Ammon's horn (tissue), 1 donor: ENCODE measurements around the gene TET2.
"Not testable (repeated sequence)": the region's sequence is repeated elsewhere in the genome, so short reads cannot be mapped to it uniquely, and the experiment has no call there.

Experiments used
- DNase-seq: peaks from one replicate; pipeline ENCODE4 v3.0.0-alpha.2; 2016; ENCODE audit warnings: low spot score

The TET2 gene

DNA sequence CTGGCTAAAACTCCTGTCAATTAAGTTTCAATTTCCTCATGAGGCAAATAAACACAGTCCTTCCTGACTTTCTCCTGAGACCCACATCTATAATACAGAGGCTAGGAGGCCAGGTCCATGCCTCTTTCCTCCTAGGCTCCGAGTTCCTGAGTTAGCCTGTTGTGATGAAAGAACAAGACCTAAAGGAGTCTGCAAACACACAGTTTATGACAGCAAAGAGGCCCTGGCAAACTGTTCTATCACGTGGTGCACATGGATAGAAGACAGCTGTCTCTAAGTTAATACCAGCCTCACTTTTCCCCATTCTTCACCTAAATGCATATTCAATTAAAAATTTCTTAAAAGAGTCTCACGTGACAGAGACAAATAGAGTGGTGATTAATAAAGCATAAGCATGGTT lies 145.2 kb downstream of the TET2 start:
- DNase-seq = no peak

DNA sequence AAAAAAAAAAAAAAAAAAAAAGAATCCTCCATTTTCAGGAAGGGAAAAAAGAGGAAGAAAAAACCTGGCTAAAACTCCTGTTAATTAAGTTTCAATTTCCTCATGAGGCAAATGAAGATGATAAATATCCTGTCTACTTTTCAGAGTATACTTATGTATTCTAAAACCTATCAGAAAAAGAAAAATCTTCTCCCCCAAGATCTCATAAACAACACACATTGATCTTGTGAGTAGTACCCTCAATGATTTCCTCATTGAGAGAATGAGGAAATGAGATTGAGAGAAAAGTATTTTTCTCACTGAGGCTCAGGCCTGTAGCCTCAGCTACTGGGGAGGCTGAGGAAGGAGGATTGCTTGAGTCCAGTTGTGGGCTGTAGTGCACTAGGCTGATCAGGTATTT lies 146.7 kb downstream of the TET2 start:
- DNase-seq = no peak

DNA sequence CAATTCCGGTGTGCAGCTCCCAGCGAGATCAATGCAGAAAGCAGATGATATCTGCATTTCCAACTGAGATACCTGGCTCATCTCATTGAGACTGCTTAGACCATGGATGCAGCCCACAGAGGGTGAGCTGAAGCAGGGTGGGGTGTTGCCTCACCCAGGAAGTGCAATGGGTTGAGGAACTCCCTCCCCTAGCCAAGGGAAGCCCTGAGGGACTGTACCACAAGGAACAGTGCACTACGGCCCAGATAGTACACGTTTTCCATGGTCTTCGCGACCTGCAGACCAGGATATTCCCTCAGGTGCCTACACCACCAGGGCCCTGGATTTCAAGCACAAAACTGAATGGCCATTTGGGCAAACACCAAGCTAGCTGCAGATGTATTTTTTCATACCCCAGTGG lies 150.0 kb downstream of the TET2 start:
- DNase-seq = no peak

DNA sequence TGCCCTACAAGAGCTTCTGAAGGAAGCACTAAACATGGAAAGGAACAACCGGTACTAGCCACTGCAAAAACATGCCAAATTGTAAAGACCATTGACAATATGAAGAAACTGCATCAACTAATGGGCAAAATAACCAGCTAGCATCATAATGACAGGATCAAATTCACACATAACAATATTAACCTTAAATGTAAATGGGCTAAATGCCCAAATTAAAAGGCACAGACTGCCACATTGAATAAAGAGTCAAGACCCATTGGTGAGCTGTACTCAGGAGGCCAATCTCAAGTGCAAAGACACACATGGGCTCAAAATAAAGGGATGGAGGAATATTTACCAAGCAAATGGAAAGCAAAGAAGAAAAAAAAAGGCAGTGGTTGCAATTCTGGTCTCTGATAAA lies 152.4 kb downstream of the TET2 start:
- not testable (repeated sequence) for DNase-seq

DNA sequence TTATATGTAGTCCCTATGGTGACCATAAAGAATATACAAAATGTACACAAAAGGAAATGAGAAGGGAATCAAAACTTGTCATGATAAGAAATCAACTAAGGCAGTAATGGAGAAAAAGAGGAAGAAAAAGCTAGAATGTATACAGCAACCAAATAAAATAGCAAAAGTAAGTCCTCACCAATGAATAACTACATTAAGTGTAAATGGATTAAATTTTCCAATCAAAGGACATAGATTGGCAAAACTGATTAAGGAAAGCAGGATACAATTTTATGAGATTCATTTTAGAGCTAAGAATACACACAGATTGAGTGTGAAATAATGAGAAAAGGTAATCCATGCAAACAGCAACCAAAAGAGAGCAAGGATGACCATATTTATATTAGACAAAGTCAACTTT lies 157.4 kb downstream of the TET2 start:
- no peak for DNase-seq

DNA sequence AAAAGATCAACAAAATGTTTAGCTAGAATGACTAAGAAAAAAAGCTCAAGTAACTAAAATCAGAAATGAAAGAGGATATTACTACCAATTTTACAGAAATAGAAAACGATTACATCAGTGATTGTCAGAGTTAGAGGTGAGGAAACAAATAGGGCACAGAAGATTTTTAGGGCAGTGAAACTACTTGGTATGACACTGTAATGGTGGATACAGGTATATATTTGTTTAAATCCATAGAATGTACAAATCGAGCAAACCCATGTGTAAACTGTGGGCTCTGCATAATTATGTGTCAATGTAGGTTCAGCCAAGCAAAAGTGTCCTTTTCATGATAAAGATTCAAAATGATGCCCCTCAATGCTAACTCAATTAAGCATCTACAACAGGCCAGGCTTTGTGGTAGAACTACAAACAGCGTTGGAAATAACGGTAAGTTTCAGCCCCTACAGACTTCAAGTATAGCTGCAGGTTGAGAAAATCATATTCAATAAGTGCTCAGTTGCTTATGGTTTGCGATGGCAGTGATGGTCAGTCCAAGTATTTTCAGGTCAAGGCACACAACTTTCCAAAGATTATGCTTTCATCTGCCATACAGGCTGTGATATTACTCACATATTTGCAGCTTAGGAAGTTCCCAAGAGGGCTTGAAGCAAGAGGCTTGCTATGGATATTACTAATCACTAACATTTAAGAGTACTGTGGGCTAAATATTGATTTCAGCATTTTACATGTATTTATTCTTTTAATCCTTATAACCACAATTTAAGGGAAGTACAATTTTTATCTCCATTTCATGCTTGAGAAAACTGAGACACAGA lies 158.6 kb downstream of the TET2 start:
- DNase-seq = no peak

DNA sequence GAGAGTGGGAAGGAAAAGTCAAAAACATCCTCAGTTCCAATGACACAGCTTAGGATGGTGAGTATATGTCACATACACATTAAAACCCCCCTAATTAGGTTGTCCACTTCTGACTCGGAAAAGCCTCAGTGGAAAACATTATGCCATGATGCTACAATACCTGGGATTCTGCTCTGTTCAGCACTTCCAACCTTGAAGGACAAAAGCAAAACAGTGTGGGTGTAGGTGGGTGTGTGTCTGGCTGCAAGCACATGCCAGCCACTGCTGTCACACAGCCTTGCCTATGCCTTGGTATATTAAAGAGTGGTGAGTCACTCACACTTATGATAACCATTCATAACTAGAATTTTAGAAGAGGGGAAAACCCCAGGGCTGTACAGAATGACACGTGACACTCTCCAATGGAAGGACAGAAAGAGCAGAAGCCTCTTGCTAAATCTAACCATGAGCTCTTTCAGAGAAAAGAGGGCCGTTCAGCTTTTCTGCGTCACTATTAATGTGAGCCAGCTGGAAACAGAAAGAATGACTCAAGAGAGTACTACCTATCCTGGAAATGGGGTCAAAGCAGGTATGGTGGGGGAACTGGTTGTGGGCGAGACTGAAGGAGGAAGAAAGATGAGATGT lies 159.6 kb downstream of the TET2 start:
- DNase-seq = no peak

DNA sequence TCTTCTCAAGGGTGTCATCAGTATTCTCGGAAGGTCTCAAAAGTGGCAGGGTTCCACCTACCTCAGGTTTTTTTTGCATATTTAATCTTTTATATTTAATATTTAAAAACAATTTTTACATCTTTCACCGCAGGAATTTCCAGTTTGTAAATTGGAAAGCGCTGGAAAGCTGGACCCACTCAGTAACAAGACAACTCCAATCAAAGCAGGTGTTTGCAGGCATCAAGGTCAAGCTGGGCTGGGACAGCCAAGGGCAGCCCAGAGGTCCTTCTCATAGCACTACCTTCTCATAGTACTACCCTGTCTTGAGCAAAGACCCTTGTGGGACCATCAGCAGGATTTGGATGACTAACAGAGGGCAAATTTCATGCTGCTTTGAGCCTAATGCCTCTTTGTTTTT lies 160.1 kb downstream of the TET2 start:
- DNase-seq = no peak

DNA sequence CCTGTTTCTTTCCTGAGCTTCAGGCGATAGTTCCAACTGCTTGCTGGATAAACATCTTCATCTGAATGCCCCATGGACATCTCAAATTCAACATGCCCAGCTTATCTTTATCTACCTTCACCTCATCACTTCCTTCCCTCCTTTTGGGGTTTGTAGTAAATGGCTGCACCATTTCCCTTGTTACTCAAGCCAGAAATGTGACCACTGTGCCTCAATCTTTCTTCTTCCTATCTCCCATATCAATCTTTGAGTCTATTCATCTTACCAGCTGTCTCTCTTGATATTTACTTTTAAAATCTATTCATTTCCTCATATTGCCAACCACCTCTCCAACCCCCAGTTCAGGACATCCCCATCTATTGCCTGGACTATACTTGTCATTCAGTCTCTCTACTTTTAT lies 171.8 kb downstream of the TET2 start:
- no peak for DNase-seq

DNA sequence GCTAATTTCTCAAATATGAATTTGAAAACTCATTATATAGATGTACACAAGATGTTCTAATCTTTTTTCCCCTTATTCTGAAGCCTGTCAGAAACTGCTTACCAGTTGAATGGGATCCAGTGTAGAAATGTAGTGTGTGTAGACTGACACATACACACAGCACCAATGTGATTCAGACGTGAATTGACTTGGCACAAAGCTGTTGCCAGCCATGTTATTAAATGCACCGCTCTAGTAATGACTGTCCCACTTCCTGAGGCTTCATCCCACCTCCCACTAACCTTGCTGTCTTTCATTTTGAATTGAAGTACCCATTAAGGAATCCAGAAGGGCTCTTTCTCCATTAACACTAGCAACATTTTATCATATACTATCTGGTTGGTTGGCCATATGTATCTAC lies 180.5 kb downstream of the TET2 start:
- no peak for DNase-seq

DNA sequence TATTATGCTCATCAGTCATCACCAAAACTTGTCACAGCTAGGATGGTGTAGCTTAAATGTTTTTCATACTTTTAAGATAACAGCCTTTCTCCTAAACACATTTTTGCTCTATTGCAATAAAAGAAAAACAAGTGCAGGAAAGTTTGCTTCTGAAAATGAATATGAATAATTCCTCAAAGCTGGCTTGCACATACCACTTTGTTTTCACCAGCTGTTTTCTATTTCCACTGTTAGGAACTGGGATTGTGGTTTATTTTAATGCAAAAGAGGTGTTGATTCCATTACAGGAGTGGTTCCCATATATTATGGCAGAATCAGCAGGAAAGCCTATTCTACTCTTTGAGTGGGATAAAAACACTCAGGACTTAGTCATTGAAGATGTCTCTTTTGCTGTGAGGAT lies 181.3 kb downstream of the TET2 start:
- no peak for DNase-seq

DNA sequence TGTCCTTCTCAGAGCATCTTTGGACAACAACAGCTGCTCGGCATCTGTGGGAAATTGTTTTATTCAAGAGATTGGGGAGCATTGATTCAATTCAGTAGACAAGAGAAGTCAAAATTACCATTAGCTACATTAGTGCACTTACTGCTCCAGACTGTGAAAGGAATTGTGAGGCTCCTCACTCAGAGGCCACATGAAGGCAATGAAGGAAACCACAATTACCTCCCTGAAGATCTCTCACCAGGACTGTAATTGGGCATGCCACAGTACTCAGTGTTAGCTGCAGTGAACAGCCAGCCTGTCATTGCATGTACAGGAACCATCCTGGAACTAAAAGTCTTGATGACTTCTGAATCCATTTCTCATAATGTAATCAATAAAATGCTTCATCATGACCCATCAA lies 182.4 kb downstream of the TET2 start:
- DNase-seq = no peak
